CD4-positive, alpha-beta T cell treated with Interleukin-2 at 100 ng/mL for 4 hours (primary cell): Measurements from ENCODE around the gene PRKCE.
"Not testable (repeated sequence)": the region's sequence is repeated elsewhere in the genome, so short reads cannot be mapped to it uniquely, and the experiment has no call there.

Experiments
- DNase-seq: peaks from one replicate; pipeline ENCODE4 v3.0.0-alpha.2; 2020; ENCODE audit warnings: low spot score

Gene PRKCE

GRCh38 chr2:45699032-45699658 lies 47.7 kb downstream of the PRKCE start:
- DNase-seq = no peak

- DNase-seq = no peak
Measured at GRCh38 chr2:45700407-45701013, 49.0 kb downstream of the PRKCE start.

GRCh38 chr2:45705233-45705632 lies 53.8 kb downstream of the PRKCE start:
- no peak for DNase-seq

GRCh38 chr2:45706033-45706432 lies 54.6 kb downstream of the PRKCE start:
- no peak for DNase-seq

GRCh38 chr2:45707006-45707405 lies 55.5 kb downstream of the PRKCE start:
- no peak for DNase-seq

GRCh38 chr2:45707661-45708060 lies 56.2 kb downstream of the PRKCE start:
- no peak for DNase-seq

- no peak for DNase-seq
Measured at GRCh38 chr2:45708501-45708900, 57.0 kb downstream of the PRKCE start.

- DNase-seq = no peak
Measured at GRCh38 chr2:45709137-45709536, 57.7 kb downstream of the PRKCE start.

- no peak for DNase-seq
Measured at GRCh38 chr2:45710468-45710867, 59.0 kb downstream of the PRKCE start.

- no peak for DNase-seq
Measured at GRCh38 chr2:45711224-45711623, 59.7 kb downstream of the PRKCE start.

GRCh38 chr2:45712570-45712969 lies 61.1 kb downstream of the PRKCE start:
- no peak for DNase-seq

GRCh38 chr2:45713136-45713535 lies 61.7 kb downstream of the PRKCE start:
- DNase-seq = no peak

GRCh38 chr2:45713591-45713990 lies 62.1 kb downstream of the PRKCE start:
- no peak for DNase-seq

GRCh38 chr2:45714679-45715078 lies 63.2 kb downstream of the PRKCE start:
- no peak for DNase-seq

- DNase-seq = no peak
Measured at GRCh38 chr2:45715601-45716379, 64.3 kb downstream of the PRKCE start.

GRCh38 chr2:45716432-45716831 lies 65.0 kb downstream of the PRKCE start:
- DNase-seq = not testable (repeated sequence)

GRCh38 chr2:45716915-45717314 lies 65.4 kb downstream of the PRKCE start:
- no peak for DNase-seq

GRCh38 chr2:45720210-45720609 lies 68.7 kb downstream of the PRKCE start:
- DNase-seq = no peak

GRCh38 chr2:45721150-45721549 lies 69.7 kb downstream of the PRKCE start:
- no peak for DNase-seq

- no peak for DNase-seq
Measured at GRCh38 chr2:45722477-45722876, 71.0 kb downstream of the PRKCE start.

- no peak for DNase-seq
Measured at GRCh38 chr2:45723857-45724256, 72.4 kb downstream of the PRKCE start.

- no peak for DNase-seq
Measured at GRCh38 chr2:45724335-45724734, 72.9 kb downstream of the PRKCE start.

- DNase-seq = no peak
Measured at GRCh38 chr2:45725731-45726130, 74.3 kb downstream of the PRKCE start.
